ENCODE data around the gene SEPTIN8.

DNA sequence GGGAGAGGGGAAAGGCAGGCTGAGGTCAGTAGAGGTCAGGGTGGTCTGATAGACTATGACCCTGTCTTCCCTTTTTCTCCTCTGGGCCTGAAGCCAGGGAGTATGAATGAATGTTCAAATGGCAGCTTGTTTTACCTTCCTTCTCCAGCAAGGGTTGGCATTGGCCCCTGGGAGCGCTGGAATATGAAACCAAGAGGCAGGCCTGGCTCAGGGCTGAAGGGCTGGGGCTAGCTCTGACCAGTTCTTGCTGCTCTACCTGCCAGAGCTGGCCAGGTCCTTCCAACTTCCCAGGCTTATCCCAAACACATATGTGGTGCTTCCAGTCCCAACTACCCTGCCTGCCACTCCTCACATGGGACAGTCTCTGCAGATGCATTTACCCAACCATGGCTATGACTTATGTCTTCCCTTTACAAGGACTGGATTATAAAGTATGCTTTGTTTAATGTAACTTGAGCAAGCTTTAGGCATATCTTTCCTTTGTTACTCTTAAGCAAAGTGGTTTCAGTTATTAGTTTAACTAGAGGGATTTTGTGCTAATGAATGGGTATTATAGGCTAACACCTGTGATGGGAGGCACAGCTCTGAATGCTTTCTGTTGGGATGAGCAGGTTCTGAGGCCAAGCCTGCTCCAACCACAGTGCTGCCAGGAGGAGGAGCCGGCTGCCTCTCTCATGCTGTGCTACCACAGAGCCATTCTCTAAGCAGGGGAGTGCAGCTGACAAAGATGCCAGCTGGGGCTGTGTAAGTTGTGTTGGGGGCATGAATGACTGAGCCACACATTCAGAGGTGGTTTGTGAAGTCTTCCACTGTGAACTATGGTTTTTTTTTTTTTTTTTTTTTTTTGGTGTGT is 23.7 kb downstream of the SEPTIN8 start:
- TF ChIP-seq POLR2AphosphoS5 (IDR thresholded peaks at IDR 0.05; ENCODE audit: low read length) (no peak), SMC3 (IDR thresholded peaks at IDR 0.05; ENCODE audit: borderline replicate concordance, low read length) (0 out of 2 replicates have a peak, but pooled peaks have one; percentile 7), ETV6 (conservative IDR thresholded peaks at IDR 0.05 in 1 of 2, IDR thresholded peaks at IDR 0.05 in 1 of 2; ENCODE audit: borderline replicate concordance in 1 of 2, low read depth in 1 of 2) (no peak), NFIC (IDR thresholded peaks at IDR 0.05; ENCODE audit: low read depth, low read length) (no peak), ESRRA (IDR thresholded peaks at IDR 0.05; ENCODE audit: low read length) (no peak), CBFB (IDR thresholded peaks at IDR 0.05; ENCODE audit: low read depth) (no peak), RAD21 (IDR thresholded peaks at IDR 0.05; ENCODE audit: insufficient read depth, low read depth, low read length) (peak; percentile 27; the same call in 1 of the 2 replicates), PAX5 (IDR thresholded peaks at IDR 0.05; ENCODE audit: borderline replicate concordance, low read depth, low read length) (no peak), JUNB (IDR thresholded peaks at IDR 0.05) (no peak), TCF7 (IDR thresholded peaks at IDR 0.05; ENCODE audit: borderline replicate concordance) (no peak)
- TF ChIP-seq, protein P1, sequence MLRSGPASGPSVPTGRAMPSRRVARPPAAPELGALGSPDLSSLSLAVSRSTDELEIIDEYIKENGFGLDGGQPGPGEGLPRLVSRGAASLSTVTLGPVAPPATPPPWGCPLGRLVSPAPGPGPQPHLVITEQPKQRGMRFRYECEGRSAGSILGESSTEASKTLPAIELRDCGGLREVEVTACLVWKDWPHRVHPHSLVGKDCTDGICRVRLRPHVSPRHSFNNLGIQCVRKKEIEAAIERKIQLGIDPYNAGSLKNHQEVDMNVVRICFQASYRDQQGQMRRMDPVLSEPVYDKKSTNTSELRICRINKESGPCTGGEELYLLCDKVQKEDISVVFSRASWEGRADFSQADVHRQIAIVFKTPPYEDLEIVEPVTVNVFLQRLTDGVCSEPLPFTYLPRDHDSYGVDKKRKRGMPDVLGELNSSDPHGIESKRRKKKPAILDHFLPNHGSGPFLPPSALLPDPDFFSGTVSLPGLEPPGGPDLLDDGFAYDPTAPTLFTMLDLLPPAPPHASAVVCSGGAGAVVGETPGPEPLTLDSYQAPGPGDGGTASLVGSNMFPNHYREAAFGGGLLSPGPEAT (IDR thresholded peaks at IDR 0.05; ENCODE audit: low read depth), result no peak
- TF ChIP-seq, protein P2, sequence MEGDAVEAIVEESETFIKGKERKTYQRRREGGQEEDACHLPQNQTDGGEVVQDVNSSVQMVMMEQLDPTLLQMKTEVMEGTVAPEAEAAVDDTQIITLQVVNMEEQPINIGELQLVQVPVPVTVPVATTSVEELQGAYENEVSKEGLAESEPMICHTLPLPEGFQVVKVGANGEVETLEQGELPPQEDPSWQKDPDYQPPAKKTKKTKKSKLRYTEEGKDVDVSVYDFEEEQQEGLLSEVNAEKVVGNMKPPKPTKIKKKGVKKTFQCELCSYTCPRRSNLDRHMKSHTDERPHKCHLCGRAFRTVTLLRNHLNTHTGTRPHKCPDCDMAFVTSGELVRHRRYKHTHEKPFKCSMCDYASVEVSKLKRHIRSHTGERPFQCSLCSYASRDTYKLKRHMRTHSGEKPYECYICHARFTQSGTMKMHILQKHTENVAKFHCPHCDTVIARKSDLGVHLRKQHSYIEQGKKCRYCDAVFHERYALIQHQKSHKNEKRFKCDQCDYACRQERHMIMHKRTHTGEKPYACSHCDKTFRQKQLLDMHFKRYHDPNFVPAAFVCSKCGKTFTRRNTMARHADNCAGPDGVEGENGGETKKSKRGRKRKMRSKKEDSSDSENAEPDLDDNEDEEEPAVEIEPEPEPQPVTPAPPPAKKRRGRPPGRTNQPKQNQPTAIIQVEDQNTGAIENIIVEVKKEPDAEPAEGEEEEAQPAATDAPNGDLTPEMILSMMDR (IDR thresholded peaks at IDR 0.05 in 2 of 3, conservative IDR thresholded peaks at IDR 0.05 in 1 of 3; ENCODE audit: control insufficient read depth in 2 of 3, extremely low read depth in 1 of 3, insufficient read depth in 1 of 3, low read depth in 3 of 3, low read length in 3 of 3), result peak; percentile 6 to 44 (median 15); a peak in 3 of 6 replicates

All from GM12878 (cell line).